Endothelial cell of umbilical vein (primary cell): ENCODE data around the gene RASAL2. TPM values are rescaled to one million over a fixed set of nuclear protein-coding genes. Genes with fewer than 3 reads are reported as not detected.

Experiments used
- BruUV-seq: library from RNA; stranded (reverse); fragments of 400-500 nt; replicated peaks from 2 replicates; lab custom pipeline; 2021; lab: Mats Ljungman, UMichigan
- CTCF ChIA-PET: fragments of 300-600, 350-600 bp; sonication (Branson Sonifier 250); formaldehyde crosslinking; loops from one replicate; lab custom pipeline; 2021; ENCODE audit warnings: antibody characterized with exemption, inconsistent platforms; lab: Charles Lee
- POLR2A ChIA-PET: fragments of 300-600, 350-600 bp; sonication (Branson Sonifier 250); formaldehyde crosslinking; loops from one replicate; lab custom pipeline; 2021; ENCODE audit warnings: antibody characterized with exemption, inconsistent platforms; lab: Charles Lee
- DNase-seq: peaks from one replicate; pipeline ENCODE4 v3.0.0-alpha.2; 2011; ENCODE audit warnings: low read depth, low spot score
- FAIRE-seq: peaks from 2 replicates; lab custom pipeline; 2011; peaks lifted over from hg19 to GRCh38; lab: Jason Lieb, UNC
- H2AFZ ChIP-seq: 2 replicates; pipeline ENCODE4 v1.6.0; 2012; ENCODE audit warnings: low read depth, low read length, control low read depth, inconsistent platforms
- H3K27ac ChIP-seq: 2 replicates; pipeline ENCODE4 v1.5.1; 2011; ENCODE audit warnings: low read depth, mild to moderate bottlenecking, control low read depth, low read length, moderate library complexity; ENCODE audit not compliant: insufficient read depth
- H3K27me3 ChIP-seq, 2 experiments: 2 replicates each; pipeline versions ENCODE4 v1.6.0 to v1.6.1; 2011; ENCODE audit warnings: low read length in 2 of 2, mixed read lengths in 1 of 2; ENCODE audit not compliant: control insufficient read depth in 2 of 2, insufficient read depth in 2 of 2
- H3K36me3 ChIP-seq, 2 experiments: 2 replicates in 1 of 2; 3 replicates in 1 of 2; pipeline ENCODE4 v1.5.1; 2011; ENCODE audit warnings: low read length in 2 of 2, mild to moderate bottlenecking in 1 of 2, moderate library complexity in 1 of 2; ENCODE audit not compliant: control insufficient read depth in 2 of 2, insufficient read depth in 2 of 2; ENCODE audit errors: extremely low read depth in 1 of 2
- H3K4me1 ChIP-seq: 3 replicates; pipeline ENCODE4 v1.5.1; 2011; ENCODE audit warnings: mild to moderate bottlenecking, low read length; ENCODE audit not compliant: control insufficient read depth, insufficient read depth; ENCODE audit errors: extremely low read depth
- H3K4me2 ChIP-seq: 2 replicates; pipeline ENCODE4 v1.6.1; 2011; ENCODE audit warnings: low read length, control low read depth, mixed read lengths; ENCODE audit not compliant: insufficient read depth
- H3K4me3 ChIP-seq, 3 experiments: fragments of 200-600 bp in 1 of 3; sonication (generic), shearing (Covaris generic) in 1 of 3; replicated peaks in 1 of 3; 2 replicates each; pipeline ENCODE4 v1.5.1; 2011 to 2016; ENCODE audit warnings: control low read depth in 3 of 3, low read length in 3 of 3, mild to moderate bottlenecking in 2 of 3, inconsistent platforms in 1 of 3, low read depth in 1 of 3, moderate library complexity in 1 of 3; ENCODE audit not compliant: insufficient read depth in 1 of 3
- H3K79me2 ChIP-seq: 2 replicates; pipeline ENCODE4 v1.6.0; 2012; ENCODE audit warnings: low read length, inconsistent platforms; ENCODE audit not compliant: control insufficient read depth, insufficient read depth
- H3K9ac ChIP-seq: replicated peaks from 2 replicates; pipeline ENCODE3; 2011; ENCODE audit warnings: low read length, control low read depth; ENCODE audit not compliant: insufficient read depth; ENCODE audit errors: extremely low read depth
- H3K9me1 ChIP-seq: replicated peaks from 3 replicates; pipeline ENCODE4 v1.6.0; 2011; ENCODE audit warnings: mild to moderate bottlenecking, low read length; ENCODE audit not compliant: control insufficient read depth, insufficient read depth; ENCODE audit errors: extremely low read depth
- H3K9me3 ChIP-seq: replicated peaks from 2 replicates; pipeline ENCODE4 v1.5.1; 2012; ENCODE audit warnings: low read length, inconsistent platforms; ENCODE audit not compliant: control insufficient read depth, insufficient read depth
- H4K20me1 ChIP-seq: replicated peaks from 2 replicates; pipeline ENCODE3; 2011; ENCODE audit warnings: mild to moderate bottlenecking, low read length; ENCODE audit not compliant: control insufficient read depth, insufficient read depth; ENCODE audit errors: extremely low read depth
- EZH2 ChIP-seq: IDR thresholded peaks from 2 replicates; pipeline ENCODE4 v1.6.1; 2012; ENCODE audit warnings: borderline replicate concordance, low read depth, mild to moderate bottlenecking, moderate library complexity, low read length, inconsistent platforms; ENCODE audit not compliant: severe bottlenecking
- FOS ChIP-seq: IDR thresholded peaks from 2 replicates; pipeline ENCODE4 v1.6.1; 2011; ENCODE audit warnings: mild to moderate bottlenecking, low read length, moderate library complexity, borderline replicate concordance; ENCODE audit not compliant: insufficient read depth
- GATA2 ChIP-seq: IDR thresholded peaks from 2 replicates; pipeline ENCODE4 v1.7.0; 2011; ENCODE audit warnings: low read depth, mild to moderate bottlenecking, moderate library complexity, mixed read lengths, low read length; ENCODE audit not compliant: insufficient read length, insufficient read depth
- JUN ChIP-seq: IDR thresholded peaks from 2 replicates; pipeline ENCODE4 v1.6.1; 2011; ENCODE audit warnings: borderline replicate concordance, low read depth; ENCODE audit not compliant: insufficient read length, insufficient read depth
- MYC ChIP-seq: IDR thresholded peaks from one replicate; pipeline ENCODE4 v1.6.1; 2011; ENCODE audit warnings: mild to moderate bottlenecking, low read depth, low read length
- POLR2A ChIP-seq: IDR thresholded peaks from 2 replicates; pipeline ENCODE4 v1.6.1; 2012; ENCODE audit warnings: low read depth, mild to moderate bottlenecking, control low read depth, low read length
- POLR2AphosphoS5 ChIP-seq: IDR thresholded peaks from 2 replicates; pipeline ENCODE4 v1.6.1; 2012; ENCODE audit warnings: low read depth, mild to moderate bottlenecking, control low read depth, low read length, moderate library complexity; ENCODE audit not compliant: insufficient read depth
- dilution Hi-C: fragments of 300-500 bp; cut with MboI; formaldehyde crosslinking; loops from one replicate; pipeline ENCODE4 v1.15.0; 2019; ENCODE audit warnings: low sequenced_read_pairs; ENCODE audit not compliant: extremely low pct_ligation_motif_present
- intact Hi-C: fragments of 100-400 bp; cut with micrococcal nuclease; formaldehyde crosslinking; loops from one replicate; pipeline ENCODE4 v1.10.0; 2022
- polyA plus RNA-seq, 4 experiments: library from polyadenylated mRNA; depleted of rRNA in 3 of 4; stranded (reverse) in 3 of 4; unstranded in 1 of 4; fragments of >200 nt; gene quantifications; 2 replicates each; pipeline versions ENCODE4 v1.2.1 to v1.2.3, GENCODE V29; 2011 to 2012; ENCODE audit warnings: missing spikeins in 1 of 4
- total RNA-seq: library from RNA; stranded (reverse); gene quantifications from 2 replicates; pipeline ENCODE4 v1.2.3, GENCODE V29; 2021
- TF ChIP-seq, protein P1 (sequence below): IDR thresholded peaks from 2 replicates; pipeline ENCODE4 v1.6.1; 2011; ENCODE audit not compliant: insufficient read depth, insufficient read length
- TF ChIP-seq, protein P2 (sequence below), 2 donors: IDR thresholded peaks; 1 replicate in 1 of 2; 2 replicates in 1 of 2; pipeline ENCODE4 v1.5.1; 2011; ENCODE audit warnings: low read length in 2 of 2, mild to moderate bottlenecking in 2 of 2, moderate library complexity in 2 of 2, control low read depth in 1 of 2, inconsistent platforms in 1 of 2, low read depth in 1 of 2; ENCODE audit not compliant: insufficient read depth in 1 of 2; ENCODE audit errors: extremely low read depth in 1 of 2

RASAL2 gene
- total and polyA plus RNA-seq, 2 donors (not counting 3 experiments of a cell fraction or from before 2014, with no cell fraction given), result 12.5 to 15.5 TPM

DNA sequence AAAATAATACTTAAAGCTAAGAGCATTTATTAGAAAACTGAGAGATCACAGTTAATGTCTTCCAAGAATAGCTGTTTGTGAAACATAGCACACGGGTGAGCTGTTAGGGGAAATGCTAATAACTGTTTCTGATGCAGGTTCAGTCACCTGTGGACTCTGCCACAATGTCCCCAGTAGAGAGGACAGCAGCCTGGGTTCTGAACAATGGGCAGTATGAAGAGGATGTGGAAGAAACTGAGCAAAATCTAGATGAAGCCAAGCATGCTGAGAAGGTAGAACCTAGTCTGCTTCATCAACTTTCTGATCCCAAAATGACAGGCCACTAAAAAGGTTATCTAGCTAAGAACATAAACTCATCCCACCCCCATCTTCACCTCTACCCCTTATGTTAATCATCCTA, 370.2 kb downstream of the RASAL2 start:
- no peak overlapping the region for H3K9ac ChIP-seq
- peaks cover 0 to 7% of the 10 kb centered on the region in 2 experiments for H3K36me3 ChIP-seq
- H3K27ac ChIP-seq, result no peak overlapping the region
- no peak overlapping the region for H3K4me2 ChIP-seq
- H3K79me2 ChIP-seq, result no peaks in the 10 kb centered on the region
- POLR2A ChIA-PET, result no interaction called here
- H3K9me1 ChIP-seq, result no peaks in the 10 kb centered on the region
- H3K27me3 ChIP-seq, result no peaks in the 10 kb centered on the region
- CTCF ChIA-PET, result interaction anchor here (0.8 to 1.9 kb wide), 5 partner anchors 12 to 154 kb away, joined by 3 to 7 read pairs (median 6); no protein-coding TSS in a partner anchor
- no TSS peak for BruUV-seq
- TF ChIP-seq MYC, result no peak
- no peak for TF ChIP-seq POLR2A
- TF ChIP-seq GATA2, result no peak
- TF ChIP-seq, protein P1, sequence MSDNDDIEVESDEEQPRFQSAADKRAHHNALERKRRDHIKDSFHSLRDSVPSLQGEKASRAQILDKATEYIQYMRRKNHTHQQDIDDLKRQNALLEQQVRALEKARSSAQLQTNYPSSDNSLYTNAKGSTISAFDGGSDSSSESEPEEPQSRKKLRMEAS, result no peak
- TF ChIP-seq FOS, result no peak
- TF ChIP-seq, protein P2, sequence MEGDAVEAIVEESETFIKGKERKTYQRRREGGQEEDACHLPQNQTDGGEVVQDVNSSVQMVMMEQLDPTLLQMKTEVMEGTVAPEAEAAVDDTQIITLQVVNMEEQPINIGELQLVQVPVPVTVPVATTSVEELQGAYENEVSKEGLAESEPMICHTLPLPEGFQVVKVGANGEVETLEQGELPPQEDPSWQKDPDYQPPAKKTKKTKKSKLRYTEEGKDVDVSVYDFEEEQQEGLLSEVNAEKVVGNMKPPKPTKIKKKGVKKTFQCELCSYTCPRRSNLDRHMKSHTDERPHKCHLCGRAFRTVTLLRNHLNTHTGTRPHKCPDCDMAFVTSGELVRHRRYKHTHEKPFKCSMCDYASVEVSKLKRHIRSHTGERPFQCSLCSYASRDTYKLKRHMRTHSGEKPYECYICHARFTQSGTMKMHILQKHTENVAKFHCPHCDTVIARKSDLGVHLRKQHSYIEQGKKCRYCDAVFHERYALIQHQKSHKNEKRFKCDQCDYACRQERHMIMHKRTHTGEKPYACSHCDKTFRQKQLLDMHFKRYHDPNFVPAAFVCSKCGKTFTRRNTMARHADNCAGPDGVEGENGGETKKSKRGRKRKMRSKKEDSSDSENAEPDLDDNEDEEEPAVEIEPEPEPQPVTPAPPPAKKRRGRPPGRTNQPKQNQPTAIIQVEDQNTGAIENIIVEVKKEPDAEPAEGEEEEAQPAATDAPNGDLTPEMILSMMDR (IDR thresholded peaks at IDR 0.05; ENCODE audit: extremely low read depth in 1 of 2, insufficient read depth in 1 of 2, low read depth in 1 of 2, low read length in 2 of 2), result no peak
- TF ChIP-seq JUN, result no peak
- no peak for TF ChIP-seq EZH2
- no peak for TF ChIP-seq POLR2AphosphoS5
- no peak for FAIRE-seq
- dilution Hi-C loops (no loop called here), intact Hi-C loops (no loop called here)
- no peak overlapping the region for H2AFZ ChIP-seq
- H3K9me3 ChIP-seq, result no peaks in the 10 kb centered on the region
- no peak overlapping the region for H3K4me3 ChIP-seq
- H3K4me1 ChIP-seq, result no peaks in the 10 kb centered on the region
- no peak for DNase-seq
- no peaks in the 10 kb centered on the region for H4K20me1 ChIP-seq
